Stimulated activated CD8-positive, alpha-beta memory T cell treated with anti-CD3 and anti-CD28 coated beads, Interleukin-12 subunit alpha, Interleukin-12 subunit beta, amount 100 ng/mL, for 24 hours (primary cell): ENCODE results near the gene TEDC2.
"Not testable (repeated sequence)": the region's sequence is repeated elsewhere in the genome, so short reads cannot be mapped to it uniquely, and the experiment has no call there.

Source experiments
- DNase-seq: peaks from one replicate; pipeline ENCODE4 v3.0.0-alpha.2; 2020; ENCODE audit errors: extremely low read depth

TEDC2 gene

DNA sequence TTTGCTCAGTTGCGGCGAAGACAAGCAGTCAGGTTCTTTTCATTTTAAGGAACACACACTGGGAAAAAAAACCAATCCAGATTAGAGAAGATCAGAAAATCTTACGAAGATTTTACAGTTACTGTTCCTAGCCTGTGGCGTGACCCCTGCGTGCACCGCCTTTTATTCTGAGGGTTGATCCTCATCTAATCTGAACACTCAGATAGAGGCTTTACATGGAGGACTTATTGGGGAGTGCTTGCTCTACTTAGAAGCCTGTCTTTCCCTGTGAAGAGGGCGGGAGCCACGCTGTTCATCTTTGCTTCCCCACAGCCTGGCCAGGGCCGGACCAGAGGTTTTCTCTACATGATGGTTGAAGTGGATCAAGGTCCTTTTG, 16.4 kb downstream of the TEDC2 start:
- no peak for DNase-seq

DNA sequence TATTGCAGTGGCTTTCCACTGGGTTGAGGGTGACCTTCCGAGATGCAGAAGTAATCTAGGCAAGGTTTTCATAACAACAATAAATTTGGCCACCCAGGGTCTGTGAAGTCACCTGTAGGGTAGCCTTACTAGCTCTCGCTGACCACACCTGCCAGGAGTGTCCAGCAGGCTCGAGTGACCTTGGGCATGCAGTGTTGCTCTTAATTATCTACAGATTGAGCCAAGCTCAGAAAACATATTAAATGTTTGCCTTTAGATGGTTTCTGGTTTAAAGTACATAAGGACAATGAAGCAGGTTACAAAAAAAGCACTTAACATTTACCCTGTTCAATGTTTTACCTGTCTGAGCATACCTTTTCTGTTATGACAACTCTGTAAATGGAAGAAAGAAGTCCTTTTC, 16.8 kb downstream of the TEDC2 start:
- no peak for DNase-seq

DNA sequence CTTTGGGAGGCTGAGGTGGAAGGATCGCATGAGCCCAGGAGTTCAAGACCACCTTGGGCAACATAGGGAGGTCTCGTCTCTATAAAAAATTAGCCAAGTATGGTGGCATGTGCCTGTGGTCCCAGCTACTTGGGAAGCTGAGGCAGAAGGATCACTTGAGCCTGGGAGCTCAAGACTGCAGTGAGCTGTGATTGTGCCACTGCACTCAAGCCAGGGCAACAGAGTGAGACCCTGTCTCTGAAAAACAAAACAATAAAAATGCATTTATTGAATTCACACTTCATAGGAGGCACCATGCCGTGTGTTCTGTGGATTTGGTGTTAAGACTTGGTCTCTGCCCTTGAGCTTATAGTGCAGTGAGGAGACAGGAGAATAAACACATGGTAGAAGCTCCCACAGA, 17.4 kb downstream of the TEDC2 start:
- no peak for DNase-seq

DNA sequence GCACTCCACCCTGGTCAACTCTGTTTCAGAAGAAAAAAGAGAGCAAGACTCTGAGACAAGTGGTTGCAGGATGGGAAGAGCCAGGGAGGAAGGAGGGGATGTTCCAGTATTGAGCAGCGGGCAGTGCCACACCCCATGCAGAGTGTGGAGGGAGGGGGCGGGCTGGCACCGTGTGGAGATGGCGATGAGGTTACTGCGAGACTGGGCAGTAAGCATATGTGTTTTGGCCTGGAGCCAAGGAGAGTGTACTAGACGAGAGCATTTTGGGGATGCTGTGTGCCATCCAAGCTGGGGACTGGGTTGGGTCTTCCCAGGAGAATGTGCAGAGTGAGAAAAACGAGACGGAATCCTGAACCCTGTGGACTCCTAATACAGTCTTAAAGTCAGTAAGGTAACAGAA, 18.4 kb downstream of the TEDC2 start:
- DNase-seq: no peak

DNA sequence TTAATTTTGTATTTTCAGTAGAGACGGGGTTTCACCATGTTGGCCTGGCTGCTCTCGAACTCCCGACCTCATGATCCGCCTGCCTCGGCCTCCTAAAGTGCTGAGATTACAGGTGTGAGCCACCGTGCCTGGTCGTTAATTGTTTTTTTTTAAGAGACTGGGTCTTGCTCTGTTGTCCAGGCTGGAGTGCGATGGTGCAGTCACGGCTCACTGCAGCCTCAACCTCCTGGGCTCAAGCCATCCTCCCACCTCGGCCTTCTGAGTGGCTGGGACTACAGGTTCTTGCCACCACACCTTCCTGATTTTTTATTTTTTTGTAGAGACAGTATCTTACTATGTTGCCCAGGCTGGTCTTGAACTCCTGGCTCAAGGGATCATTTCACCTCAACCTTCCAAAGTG, 20.1 kb downstream of the TEDC2 start:
- not testable (repeated sequence) for DNase-seq

DNA sequence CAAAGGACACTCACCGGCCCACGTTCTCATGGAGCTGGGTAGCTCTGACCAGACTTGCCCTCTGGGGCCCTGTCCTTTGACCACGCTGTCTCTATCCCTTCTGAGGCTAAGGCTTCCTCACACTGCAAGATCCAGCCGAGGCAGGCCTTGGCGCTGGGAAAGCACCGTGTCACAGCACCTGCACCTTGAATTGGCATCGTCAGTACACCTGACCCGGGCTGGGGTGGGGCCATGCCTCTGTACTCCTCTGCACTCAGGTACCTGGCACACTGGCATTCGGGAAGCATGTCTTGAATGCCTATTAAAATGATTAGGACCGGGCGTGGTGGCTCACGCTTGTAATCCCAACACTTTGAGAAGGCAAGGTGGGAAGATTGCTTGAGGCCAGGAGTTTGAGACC, 21.0 kb downstream of the TEDC2 start:
- DNase-seq: no peak

DNA sequence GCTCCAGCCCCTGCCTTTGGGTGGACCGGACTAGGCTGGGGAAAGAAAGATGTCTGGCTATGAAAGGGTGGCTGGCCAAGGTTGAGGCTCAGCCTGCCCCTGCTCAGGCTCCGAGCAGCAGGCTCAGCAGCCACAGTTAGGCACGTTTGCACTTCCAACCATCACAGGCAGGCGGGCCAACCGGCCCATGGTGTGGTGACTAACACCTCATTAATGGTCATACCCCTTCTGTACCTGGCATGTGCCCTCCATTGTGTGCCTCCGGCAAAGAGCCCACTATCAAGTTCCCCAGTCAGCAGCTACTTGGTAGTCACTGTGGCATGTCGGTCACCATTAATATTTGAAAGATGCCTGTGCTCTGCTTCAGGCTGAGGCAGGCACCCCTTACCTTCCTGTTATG, 21.8 kb downstream of the TEDC2 start:
- DNase-seq: no peak

DNA sequence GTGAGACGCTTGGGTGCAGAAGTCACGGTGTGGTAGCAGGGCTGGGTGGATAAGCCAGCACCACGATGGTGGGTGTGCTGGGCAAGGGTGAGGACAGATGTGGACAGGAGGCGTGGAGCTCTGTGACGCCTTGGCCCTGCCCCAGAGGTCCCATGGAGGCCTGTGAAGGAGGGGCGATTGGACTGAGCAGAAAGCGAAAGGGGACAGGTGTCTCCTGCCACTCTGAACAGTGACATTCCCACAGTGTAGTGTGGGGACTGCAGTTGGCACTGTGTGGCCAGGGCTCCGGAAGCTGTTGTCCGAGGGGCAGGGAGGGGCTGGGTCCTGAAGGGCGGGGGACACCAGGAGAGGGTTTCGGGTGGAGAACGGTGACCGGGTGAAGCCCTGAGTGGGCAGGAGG, 22.3 kb downstream of the TEDC2 start:
- DNase-seq: no peak

DNA sequence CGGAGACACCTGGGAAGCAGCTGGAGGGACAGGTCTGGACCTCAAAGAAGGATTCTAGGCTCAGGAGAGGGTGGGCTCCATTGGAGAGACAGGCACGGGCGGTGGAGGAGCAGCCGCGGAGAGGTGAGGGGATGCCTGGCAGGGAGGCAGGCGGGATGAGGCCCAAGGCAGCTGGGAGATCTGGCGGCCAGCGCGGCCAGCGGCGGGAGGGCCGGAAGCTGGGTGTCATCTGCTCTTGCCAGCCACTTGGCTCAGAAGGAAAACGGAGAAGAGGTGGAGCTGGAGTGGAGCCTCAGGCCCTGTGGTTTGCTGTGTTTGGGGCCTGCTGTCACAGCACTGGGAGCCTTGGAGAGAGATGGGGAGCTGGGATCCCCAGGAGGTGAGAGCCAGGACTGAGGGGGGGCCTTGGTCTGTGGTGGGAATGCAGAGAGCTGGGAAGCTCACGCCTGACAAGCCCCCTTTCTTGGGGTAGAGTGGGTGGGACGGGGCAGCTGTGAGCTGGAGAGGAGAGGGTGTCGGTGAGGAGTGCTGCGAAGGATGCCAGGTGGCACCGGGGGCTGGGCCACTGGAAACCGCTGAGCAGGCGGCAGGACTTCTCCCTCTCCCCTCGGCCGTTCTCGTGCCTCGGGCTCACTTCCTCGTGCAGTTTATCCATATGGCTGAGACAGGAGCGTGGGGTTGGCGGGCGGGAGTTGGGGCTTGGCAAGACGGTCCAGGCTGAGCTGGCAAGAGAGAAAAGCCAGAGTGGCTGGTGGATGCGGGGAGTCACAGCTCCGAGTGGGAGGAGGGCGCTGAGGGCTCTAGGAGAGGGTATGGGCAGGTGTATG, 23.0 kb downstream of the TEDC2 start:
- DNase-seq: no peak

DNA sequence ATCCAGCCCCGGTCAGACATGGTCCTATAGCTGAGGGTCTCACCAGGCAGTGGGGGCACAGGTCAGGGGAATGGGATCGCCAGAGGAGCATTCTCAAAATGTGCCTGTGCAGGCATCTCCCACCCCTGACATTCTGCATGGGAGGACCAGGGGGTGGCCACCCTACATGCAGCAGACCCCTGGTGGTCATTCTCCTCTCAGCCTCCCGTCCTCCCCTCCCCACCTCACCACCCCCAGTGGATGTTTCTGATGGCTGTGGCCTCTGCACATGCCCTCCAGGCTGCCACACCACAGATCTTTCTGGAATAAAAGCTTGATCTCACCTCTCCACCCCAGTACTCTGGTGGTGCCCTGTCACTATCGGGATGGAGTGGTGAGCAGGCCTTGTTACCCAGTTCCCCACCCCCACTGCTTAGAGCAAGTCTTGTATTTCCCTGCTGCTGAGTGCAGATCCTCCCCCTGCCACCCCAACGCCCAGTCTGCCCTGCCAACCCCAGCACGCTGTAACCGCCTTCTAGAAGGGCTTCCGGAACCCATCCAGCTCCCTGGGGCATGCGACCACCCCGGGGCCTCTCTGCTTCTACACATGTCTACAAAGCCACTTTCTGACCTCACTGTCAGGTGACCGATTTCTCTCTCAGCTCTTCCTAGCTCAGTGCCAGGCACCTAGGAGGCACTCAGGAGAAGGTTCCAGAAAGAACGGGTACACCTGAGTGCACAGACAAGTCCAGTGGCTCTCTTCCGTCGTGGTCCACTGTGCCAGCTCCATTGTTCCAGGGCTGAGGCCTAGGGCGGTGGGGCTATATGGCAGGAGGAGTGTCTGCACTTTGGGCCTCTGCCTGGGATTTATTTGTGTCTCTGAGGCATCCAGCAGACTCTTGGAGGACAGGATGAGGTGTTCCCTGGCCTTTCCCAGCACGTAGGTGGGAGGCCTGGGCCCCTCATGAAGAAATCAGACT, 24.3 kb downstream of the TEDC2 start:
- no peak for DNase-seq

DNA sequence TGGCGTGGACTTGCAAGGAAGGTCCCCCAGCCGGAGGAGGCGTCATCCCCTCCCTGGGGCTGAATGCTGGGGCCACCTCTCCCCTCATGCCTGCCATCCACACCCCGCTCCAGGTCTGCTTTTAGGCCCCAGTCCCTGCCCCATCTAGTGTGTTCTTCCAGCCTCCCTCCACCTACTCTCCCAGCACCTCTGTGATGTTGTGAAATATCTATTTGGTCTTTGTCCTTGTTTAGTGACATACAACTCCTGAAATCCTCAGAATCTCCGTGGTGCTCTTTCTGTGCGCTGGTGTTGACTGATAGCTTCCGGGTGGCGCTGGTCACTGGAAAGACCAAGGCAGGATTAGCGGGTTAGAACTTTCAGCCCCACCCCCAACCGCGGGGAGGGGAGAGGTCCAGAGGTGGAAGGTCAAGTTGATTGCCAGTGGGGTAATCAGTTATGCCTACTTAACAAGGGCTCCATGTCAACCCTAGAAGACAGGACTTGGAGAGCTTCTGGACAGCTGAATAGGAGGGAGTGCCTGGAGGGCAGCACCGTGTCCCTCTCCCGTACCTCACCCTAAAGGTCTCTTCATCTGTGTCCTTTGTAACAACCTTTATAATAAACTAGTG, 25.1 kb downstream of the TEDC2 start:
- no peak for DNase-seq

DNA sequence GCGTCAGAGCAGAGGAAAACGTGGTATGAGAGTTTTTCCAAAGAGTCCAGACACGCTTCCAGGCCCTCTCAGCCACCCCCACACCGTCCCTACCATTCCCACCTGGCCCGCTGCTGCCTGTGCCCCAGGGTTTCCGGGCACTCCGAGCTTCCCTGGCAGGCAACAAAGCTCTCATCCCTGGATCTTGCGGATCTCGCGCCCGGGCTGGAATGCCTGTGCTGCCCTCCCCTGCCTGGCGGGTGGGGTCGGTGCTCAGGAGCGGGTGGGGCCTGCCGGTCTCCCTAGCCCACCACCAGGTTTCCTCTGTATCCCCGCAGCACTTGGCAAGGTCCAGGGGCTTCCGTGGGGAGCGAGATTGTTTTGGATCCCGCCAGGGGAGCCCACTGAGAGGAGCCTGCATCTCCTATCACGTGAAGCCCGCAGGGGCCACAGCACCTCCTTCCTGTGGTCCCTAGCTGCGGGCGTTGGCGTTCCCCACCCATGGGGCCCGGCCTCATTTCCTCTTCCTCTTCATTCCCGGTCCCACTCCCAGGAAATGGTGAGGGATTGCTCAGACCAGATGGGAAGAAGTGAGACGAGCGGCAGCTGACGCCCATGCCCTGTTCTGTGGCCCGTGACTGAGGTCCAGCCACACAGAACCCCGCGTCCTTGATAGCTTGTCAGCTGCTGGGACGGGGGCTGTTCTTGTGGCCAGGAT, 26.1 kb downstream of the TEDC2 start:
- no peak for DNase-seq

DNA sequence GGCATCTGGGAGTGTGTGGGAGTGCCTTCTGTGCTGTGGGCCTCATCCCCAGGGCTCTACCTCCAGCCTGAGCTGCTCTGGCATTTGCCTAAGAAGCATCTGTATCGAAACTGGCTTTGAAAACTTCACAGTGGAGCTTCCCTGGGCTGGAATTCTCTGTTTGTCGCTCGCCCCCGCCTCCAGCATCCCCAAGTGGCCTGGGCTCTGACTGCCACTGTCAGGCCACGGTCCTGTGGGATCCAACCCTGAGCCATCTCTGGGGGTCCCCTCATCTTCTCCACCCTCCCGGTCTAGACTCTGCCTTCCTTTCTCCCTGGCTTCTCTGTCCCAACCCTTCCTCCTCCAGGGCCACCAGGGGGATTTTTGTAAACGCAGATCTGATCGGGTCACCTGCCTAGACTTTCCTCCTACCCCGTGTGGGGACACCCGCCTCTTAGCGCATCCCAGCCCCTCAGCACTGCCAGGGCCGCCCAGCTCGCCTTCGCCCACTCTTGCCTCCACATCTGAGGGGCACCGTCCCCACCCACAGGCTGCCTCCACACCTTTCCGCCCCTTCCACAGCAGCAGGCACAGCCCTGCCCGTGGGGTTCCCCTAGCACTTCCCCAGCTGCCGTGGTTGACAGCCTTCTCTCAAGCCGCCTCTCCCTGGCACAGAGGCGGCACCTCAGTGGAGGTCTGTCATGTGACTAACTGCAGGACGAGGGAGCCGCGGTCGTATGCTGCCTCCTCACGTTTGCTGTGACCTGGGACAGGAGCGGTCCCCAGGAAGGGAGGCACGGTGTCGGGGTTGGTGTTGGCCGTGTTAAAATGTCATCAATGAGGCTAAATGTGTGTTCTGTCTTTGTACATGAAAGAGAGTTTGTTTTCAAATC, 27.0 kb downstream of the TEDC2 start:
- no peak for DNase-seq

DNA sequence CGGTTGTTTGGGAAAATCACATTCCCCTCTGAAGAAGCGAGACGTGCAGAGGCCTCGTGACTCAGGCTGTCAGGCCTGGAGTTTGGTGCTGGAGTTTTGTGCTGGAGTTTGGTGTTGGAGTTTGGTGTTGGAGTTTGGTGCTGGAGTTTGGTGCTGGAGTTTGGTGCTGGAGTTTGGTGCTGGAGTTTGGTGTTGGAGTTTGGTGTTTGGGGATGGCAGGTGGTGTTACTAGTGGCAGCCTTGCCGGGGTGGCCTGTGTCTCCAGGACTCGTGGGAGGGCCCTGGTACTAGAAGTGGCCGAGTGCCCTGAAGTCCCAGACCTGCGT, 27.6 kb downstream of the TEDC2 start:
- DNase-seq: no peak

DNA sequence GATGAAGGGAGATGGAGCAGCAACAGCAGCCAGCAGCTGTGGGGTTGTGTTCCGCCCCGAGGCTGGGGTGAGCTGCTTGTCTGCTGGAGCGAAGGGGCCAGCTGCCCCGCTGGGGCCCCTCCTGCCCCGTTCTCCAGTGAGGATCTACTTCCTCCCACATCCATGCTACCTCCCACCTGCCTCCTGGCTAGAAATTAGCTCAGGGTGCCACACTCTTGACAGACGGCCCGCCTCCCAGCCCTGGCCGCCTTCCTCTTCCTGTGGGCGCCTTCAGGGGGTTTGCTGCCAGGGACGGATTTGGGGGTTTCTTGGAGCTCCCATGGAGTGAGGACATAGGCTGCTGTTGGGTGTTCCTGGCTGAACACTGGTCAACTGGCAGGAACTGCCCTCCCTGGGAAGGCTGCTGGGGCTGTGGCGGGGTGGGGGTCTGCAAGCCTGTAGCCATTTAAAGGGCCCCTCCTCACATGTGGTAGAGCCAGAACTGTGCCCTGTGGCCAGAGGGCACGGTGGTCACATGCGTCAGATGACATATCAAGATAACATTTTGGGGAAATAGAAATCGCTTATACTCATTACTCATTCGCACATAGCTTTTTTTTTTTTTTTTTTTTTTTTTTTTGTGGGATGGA, 28.1 kb downstream of the TEDC2 start:
- no peak for DNase-seq

DNA sequence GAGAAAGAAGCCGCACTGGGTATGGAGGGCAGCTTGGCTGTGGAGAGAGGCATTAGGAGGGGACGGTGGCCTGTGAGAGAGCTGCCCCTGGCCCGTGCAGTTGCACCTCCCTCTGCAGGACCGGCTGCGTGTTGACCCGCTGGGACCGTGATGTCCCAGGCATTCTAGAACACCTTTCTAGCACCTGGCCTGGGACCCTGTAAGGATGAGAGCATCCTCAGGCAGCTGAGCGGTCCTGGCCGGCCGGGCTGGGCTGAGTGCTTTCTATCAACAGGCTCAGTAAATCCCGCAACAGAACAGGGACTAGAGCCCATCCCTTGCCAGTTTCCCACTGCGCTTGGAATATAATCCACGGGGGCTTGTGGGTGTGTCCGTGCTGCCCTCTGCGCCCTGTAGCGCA, 29.7 kb downstream of the TEDC2 start:
- no peak for DNase-seq

DNA sequence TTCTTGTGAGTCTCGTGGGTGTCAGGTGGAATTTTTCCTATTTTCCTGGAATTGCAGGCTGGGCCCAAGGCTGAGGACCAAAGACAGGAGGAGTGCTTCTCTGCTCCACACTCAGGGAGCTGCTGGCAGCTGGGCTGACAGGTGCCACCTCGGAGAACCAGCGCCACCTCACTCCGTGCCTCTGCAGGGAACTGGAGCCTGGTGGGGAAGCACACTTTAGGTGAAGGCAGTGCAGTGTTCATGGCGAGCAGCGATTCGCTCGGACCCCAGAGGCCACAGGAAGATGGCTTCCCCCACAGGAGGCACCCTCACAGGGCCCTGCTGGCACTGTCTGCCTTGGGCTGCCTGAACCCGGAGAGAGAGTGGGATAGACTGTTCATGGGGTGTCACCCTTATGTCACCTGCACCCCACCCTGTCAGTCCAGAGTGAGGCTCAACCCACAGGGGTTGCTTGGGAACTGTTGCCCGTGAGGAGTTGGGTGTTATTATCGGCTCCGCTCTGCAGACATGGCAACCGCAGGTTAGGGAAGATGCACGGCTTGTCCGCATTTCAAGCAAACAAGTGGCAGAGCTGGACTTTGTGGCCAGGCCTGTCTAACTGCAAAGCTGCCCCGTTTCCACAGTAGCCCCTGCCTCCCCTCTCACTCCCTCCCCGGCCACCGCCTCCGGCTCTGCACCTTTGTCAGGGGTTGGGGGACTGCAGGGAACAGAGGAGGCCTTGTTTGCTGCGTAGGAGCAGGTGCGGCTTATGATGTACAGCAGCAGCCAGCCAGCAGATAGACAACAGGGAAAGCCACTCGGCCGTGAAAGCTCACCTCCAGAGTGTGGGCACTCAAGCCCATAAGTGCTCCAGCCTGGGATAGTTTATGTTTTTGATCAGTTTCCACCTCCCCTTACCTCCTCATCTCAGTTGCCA, 30.5 kb downstream of the TEDC2 start:
- DNase-seq: no peak

DNA sequence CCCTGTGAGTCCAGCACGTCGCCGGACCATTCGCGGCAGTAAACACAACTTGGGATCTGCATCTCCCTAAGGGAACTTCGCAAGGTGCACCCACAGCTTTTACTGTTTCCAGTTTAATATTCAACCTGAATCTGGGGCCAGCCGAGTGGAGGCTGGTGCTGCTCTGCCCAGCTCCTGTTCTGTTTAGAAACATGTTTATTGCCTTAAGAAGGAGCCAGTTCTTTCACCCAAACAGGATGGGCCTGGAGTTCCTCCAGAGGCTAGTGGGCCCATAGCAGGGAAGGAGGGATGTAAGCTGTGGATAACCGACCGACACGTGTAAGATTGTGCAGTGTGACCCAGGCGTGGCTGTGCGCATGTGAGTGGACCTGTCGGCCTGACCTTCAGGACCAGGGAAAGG, 32.4 kb downstream of the TEDC2 start:
- no peak for DNase-seq

DNA sequence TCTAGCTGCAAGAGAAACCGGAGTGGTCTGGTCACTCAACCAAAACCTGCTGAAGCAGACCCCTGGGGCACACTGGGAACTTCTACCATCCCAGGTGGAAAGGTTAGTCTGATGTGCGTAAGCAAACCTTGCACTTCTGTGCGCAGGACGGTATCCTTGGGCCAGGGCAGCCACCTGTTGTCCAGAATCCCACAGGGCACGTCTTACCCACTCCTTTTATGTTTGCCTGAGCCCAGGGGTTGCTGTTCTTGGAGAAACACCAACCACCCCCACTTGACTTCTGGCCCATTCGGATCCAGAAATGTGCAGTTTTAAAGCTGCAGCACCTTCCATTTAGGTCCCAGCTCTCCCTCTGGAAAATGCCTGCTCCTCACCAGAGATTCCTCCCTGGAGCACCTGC, 33.7 kb downstream of the TEDC2 start:
- no peak for DNase-seq

DNA sequence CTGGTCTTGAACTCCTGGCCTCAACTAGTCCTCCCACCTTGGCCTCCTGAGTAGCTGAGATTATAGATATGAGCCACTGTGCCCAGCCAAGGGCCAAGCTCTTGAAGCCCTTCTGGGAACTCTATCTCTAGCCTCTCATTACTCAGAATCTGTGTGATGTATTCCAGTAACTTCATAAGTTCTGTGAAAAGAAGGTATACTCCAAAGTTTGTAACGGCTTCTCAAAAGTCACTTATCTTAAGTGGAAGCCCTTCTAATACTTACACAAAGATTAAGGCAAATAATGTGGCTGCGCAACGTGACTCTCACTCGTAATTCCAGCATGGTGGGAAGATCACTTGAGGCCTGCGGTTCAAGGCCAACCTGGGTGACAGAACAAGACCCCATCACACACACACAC, 34.7 kb downstream of the TEDC2 start:
- DNase-seq: no peak
